ENCODE results near the gene PRDX2. TPM values are rescaled to one million over a fixed set of nuclear protein-coding genes. Genes with fewer than 3 reads are reported as not detected.

The PRDX2 gene
- total and polyA plus RNA-seq, 8 donors = 186 to 267 (median 234) TPM

- Histone ChIP-seq H3K36me3 (peaks cover 0 to 49% of the 10 kb centered on the region in 2 donors), H3K27me3 (no peaks in the 10 kb centered on the region), H3K9me3 (no peaks in the 10 kb centered on the region), H3K27ac (no peak overlapping the region), H3K4me1 (peaks cover 0 to 27% of the 10 kb centered on the region in 2 donors), H3K4me3 (no peak overlapping the region)
- no peak for DNase-seq
- TF ChIP-seq, protein P1, sequence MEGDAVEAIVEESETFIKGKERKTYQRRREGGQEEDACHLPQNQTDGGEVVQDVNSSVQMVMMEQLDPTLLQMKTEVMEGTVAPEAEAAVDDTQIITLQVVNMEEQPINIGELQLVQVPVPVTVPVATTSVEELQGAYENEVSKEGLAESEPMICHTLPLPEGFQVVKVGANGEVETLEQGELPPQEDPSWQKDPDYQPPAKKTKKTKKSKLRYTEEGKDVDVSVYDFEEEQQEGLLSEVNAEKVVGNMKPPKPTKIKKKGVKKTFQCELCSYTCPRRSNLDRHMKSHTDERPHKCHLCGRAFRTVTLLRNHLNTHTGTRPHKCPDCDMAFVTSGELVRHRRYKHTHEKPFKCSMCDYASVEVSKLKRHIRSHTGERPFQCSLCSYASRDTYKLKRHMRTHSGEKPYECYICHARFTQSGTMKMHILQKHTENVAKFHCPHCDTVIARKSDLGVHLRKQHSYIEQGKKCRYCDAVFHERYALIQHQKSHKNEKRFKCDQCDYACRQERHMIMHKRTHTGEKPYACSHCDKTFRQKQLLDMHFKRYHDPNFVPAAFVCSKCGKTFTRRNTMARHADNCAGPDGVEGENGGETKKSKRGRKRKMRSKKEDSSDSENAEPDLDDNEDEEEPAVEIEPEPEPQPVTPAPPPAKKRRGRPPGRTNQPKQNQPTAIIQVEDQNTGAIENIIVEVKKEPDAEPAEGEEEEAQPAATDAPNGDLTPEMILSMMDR (IDR thresholded peaks at IDR 0.05) = no peak
- intact Hi-C loops (cut with DNase I) = loop anchor here in 1 of 2 donors (5.0 kb wide), 1 partner anchor 35 kb away; the partner anchor contains the start of genes PRDX2 and THSD8
- no peak for ATAC-seq
These were observed 33.9 kb downstream of the PRDX2 start for GRCh38 chr19:12767666-12768065.

- intact Hi-C loops (cut with DNase I) = loop anchor here in 1 of 2 donors (5.0 kb wide), 1 partner anchor 35 kb away; the partner anchor contains the start of genes PRDX2 and THSD8
- H3K9me3 ChIP-seq = no peaks in the 10 kb centered on the region
- H3K4me1 ChIP-seq = peaks cover 0 to 24% of the 10 kb centered on the region in 2 donors
- ATAC-seq (no peak), DNase-seq (no peak)
- no peaks in the 10 kb centered on the region for H3K27me3 ChIP-seq
- H3K4me3 ChIP-seq = no peak overlapping the region
- H3K36me3 ChIP-seq = peaks cover 0 to 54% of the 10 kb centered on the region in 2 donors
- TF ChIP-seq, protein P1 (IDR thresholded peaks at IDR 0.05) = no peak
- H3K27ac ChIP-seq = no peak overlapping the region
These were observed 34.5 kb downstream of the PRDX2 start for GRCh38 chr19:12767150-12767549.

DNA sequence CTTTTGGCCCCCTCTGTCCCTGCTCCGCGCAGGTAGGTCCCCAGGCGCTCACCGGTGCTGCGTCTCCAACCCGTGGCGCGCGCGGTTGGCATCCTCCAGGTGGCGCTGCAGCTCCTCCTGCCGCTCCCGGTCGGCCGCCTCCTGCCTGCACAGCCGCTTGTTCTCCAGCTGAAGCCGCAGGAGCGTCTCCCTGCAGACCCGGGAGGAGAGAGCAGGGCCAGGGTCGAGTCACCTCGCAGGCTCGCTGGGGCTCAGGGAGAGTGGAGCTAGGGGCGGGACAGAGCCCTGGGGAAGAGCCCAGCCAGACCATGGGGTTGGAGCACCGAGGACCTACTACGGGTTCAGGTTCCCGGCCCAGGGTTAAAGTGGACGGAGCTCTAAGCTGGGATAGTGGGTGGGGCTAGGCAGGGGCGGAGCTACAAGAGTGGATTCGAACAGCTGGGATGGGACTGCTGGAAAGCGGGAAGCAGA, 35.5 kb downstream of the PRDX2 start:
- H3K4me3 ChIP-seq = peak overlapping the region in 1 of 2 donors; percentile 41
- DNase-seq = peak in 3 of 4 donors; percentile 78 to 99 (median 83)
- peaks cover 0 to 57% of the 10 kb centered on the region in 2 donors for H3K36me3 ChIP-seq

GRCh38 chr19:12764698-12765097, 36.9 kb downstream of the PRDX2 start:
- DNase-seq = no peak
- TF ChIP-seq, protein P1 (IDR thresholded peaks at IDR 0.05) = no peak
- ATAC-seq = no peak
- peaks cover 0 to 22% of the 10 kb centered on the region in 2 donors for H3K4me1 ChIP-seq
- H3K27me3 ChIP-seq = no peaks in the 10 kb centered on the region
- no peaks in the 10 kb centered on the region for H3K9me3 ChIP-seq
- no peak overlapping the region for H3K4me3 ChIP-seq
- H3K27ac ChIP-seq = no peak overlapping the region
- intact Hi-C loops (cut with DNase I) = loop anchor here (5.0 kb wide), 2 partner anchors 33 to 38 kb away; partner anchors contain the start of genes PRDX2 (in 1 of the 2) and THSD8 (in 1 of the 2)
- peaks cover 0 to 50% of the 10 kb centered on the region in 2 donors for H3K36me3 ChIP-seq

More for the DNA sequence above, 35.5 kb downstream of the PRDX2 start:
- peak overlapping the region in 1 of 2 donors; percentile 55 for H3K27ac ChIP-seq
- H3K9me3 ChIP-seq = no peaks in the 10 kb centered on the region
- TF ChIP-seq, protein P1 (IDR thresholded peaks at IDR 0.05) = peak; percentile 59 to 96
- peak; percentile 85 for ATAC-seq
- H3K4me1 ChIP-seq = peaks cover 0 to 22% of the 10 kb centered on the region in 2 donors
- no peaks in the 10 kb centered on the region for H3K27me3 ChIP-seq
- intact Hi-C loops (cut with DNase I) = loop anchor here in 1 of 2 donors (5.0 kb wide), 1 partner anchor 36 kb away; the partner anchor contains the start of genes PRDX2 and THSD8

GRCh38 chr19:12763100-12763499, 38.5 kb downstream of the PRDX2 start:
- H3K27ac ChIP-seq = no peak overlapping the region
- H3K36me3 ChIP-seq = peaks cover 0 to 44% of the 10 kb centered on the region in 2 donors
- H3K4me3 ChIP-seq = no peak overlapping the region
- intact Hi-C loops (cut with DNase I) = loop anchor here in 1 of 2 donors (5.0 kb wide), 1 partner anchor 34 kb away; no protein-coding TSS in a partner anchor
- ATAC-seq = no peak
- TF ChIP-seq, protein P1 (IDR thresholded peaks at IDR 0.05) = no peak
- peaks cover 0 to 16% of the 10 kb centered on the region in 2 donors for H3K4me1 ChIP-seq
- H3K27me3 ChIP-seq = peaks cover 0 to under 1% of the 10 kb centered on the region in 2 donors
- DNase-seq = no peak
- H3K9me3 ChIP-seq = no peaks in the 10 kb centered on the region

Measured in left lung (tissue), 10 donors.